CD14-positive monocyte (primary cell): ENCODE data around the gene NRIP2. TPM values are rescaled to one million over a fixed set of nuclear protein-coding genes. Genes with fewer than 3 reads are reported as not detected.

Experiments used
- DNase-seq, 3 donors: peaks; one replicate each; pipeline ENCODE4 v3.0.0-alpha.2; 2011 to 2022
- H2AFZ ChIP-seq: 2 replicates; pipeline ENCODE4 v1.6.0; 2012; ENCODE audit warnings: mild to moderate bottlenecking, low read depth, low read length, inconsistent platforms; ENCODE audit not compliant: insufficient read depth, poor library complexity, severe bottlenecking
- H3K27ac ChIP-seq, 2 donors: 1 replicate in 1 of 2; 2 replicates in 1 of 2; pipeline ENCODE4 v1.5.1; 2012 to 2013; ENCODE audit warnings: low read length in 2 of 2, control low read depth in 1 of 2, inconsistent platforms in 1 of 2, low read depth in 1 of 2, mild to moderate bottlenecking in 1 of 2
- H3K27me3 ChIP-seq, 2 donors: one replicate each; pipeline versions ENCODE4 v1.6.0 to v1.6.1; 2011 to 2013; ENCODE audit warnings: low read length in 2 of 2; ENCODE audit not compliant: control insufficient read depth in 2 of 2, insufficient read depth in 2 of 2
- H3K36me3 ChIP-seq, 2 donors: replicated peaks in 1 of 2; 1 replicate in 1 of 2; 2 replicates in 1 of 2; pipeline versions ENCODE4 v1.5.1 to v1.6.1; 2012 to 2013; ENCODE audit warnings: low read length in 2 of 2, control low read depth in 1 of 2, inconsistent platforms in 1 of 2, mild to moderate bottlenecking in 1 of 2; ENCODE audit not compliant: insufficient read depth in 2 of 2, control insufficient read depth in 1 of 2
- H3K4me1 ChIP-seq, 2 donors: 1 replicate in 1 of 2; 2 replicates in 1 of 2; pipeline versions ENCODE4 v1.5.1 to v1.6.1; 2012 to 2013; ENCODE audit warnings: low read length in 2 of 2, control low read depth in 1 of 2, inconsistent platforms in 1 of 2, mild to moderate bottlenecking in 1 of 2, moderate library complexity in 1 of 2; ENCODE audit not compliant: insufficient read depth in 2 of 2, control insufficient read depth in 1 of 2
- H3K4me2 ChIP-seq: replicated peaks from 2 replicates; pipeline ENCODE3; 2012; ENCODE audit warnings: low read length, moderate library complexity, mild to moderate bottlenecking; ENCODE audit not compliant: poor library complexity, severe bottlenecking; ENCODE audit errors: extremely low read depth
- H3K4me3 ChIP-seq, 3 experiments: fragments of 200-600 bp in 1 of 3; sonication (generic) in 1 of 3; replicated peaks in 1 of 3; 1 replicate in 2 of 3; 2 replicates in 1 of 3; pipeline ENCODE4 v1.5.1; 2011 to 2013; ENCODE audit warnings: low read length in 3 of 3, mild to moderate bottlenecking in 3 of 3, control low read depth in 2 of 3, low read depth in 2 of 3, inconsistent platforms in 1 of 3, moderate library complexity in 1 of 3
- H3K79me2 ChIP-seq: 2 replicates; pipeline ENCODE4 v1.6.0; 2012; ENCODE audit warnings: mild to moderate bottlenecking, control low read depth, inconsistent platforms, low read length, moderate library complexity; ENCODE audit not compliant: insufficient read depth
- H3K9ac ChIP-seq: 2 replicates; pipeline ENCODE4 v1.6.0; 2017; ENCODE audit warnings: low read length, mild to moderate bottlenecking; ENCODE audit not compliant: insufficient read depth, poor library complexity, severe bottlenecking
- H3K9me3 ChIP-seq, 2 donors: replicated peaks in 1 of 2; 1 replicate in 1 of 2; 2 replicates in 1 of 2; pipeline versions ENCODE4 v1.5.1 to v1.6.1; 2012 to 2013; ENCODE audit warnings: low read length in 2 of 2, control low read depth in 1 of 2; ENCODE audit not compliant: control insufficient read depth in 1 of 2, insufficient read depth in 1 of 2
- H4K20me1 ChIP-seq: 2 replicates; pipeline ENCODE4 v1.6.0; 2012; ENCODE audit warnings: mild to moderate bottlenecking, low read length, control low read depth, moderate library complexity; ENCODE audit not compliant: insufficient read depth
- H3K27ac Mint-ChIP-seq, 7 donors: one replicate each; pipeline ENCODE4 v1.8.0; 2020; ENCODE audit warnings: mild to moderate bottlenecking in 7 of 7, mixed read lengths in 7 of 7, moderate library complexity in 6 of 7, inconsistent platforms in 2 of 7
- H3K27me3 Mint-ChIP-seq, 3 donors: one replicate each; pipeline ENCODE4 v1.8.0; 2021 to 2022; ENCODE audit warnings: low read depth in 3 of 3, mild to moderate bottlenecking in 3 of 3, mixed read lengths in 3 of 3, moderate library complexity in 3 of 3, inconsistent platforms in 1 of 3
- H3K36me3 Mint-ChIP-seq, 2 donors: one replicate each; pipeline ENCODE4 v1.8.0; 2020; ENCODE audit warnings: mixed read lengths in 2 of 2, inconsistent platforms in 1 of 2, mild to moderate bottlenecking in 1 of 2
- H3K4me1 Mint-ChIP-seq: one replicate; pipeline ENCODE4 v1.8.0; 2020; ENCODE audit warnings: mild to moderate bottlenecking, mixed read lengths
- H3K4me3 Mint-ChIP-seq, 2 donors: one replicate each; pipeline ENCODE4 v1.8.0; 2020; ENCODE audit warnings: mild to moderate bottlenecking in 2 of 2, mixed read lengths in 2 of 2, moderate library complexity in 1 of 2
- H3K9me3 Mint-ChIP-seq, 7 donors: one replicate each; pipeline ENCODE4 v1.8.0; 2020 to 2022; ENCODE audit warnings: mixed read lengths in 7 of 7, mild to moderate bottlenecking in 6 of 7, moderate library complexity in 6 of 7, inconsistent platforms in 2 of 7
- WGBS: methylation state at CpG from one replicate; pipeline ENCODE4 v1.1.5; 2013; ENCODE audit warnings: missing lambda C conversion rate; ENCODE audit not compliant: insufficient coverage; 5-methylcytosine and 5-hydroxymethylcytosine counted together
- intact Hi-C, 2 donors: fragments of 100-400 bp; cut with micrococcal nuclease; formaldehyde crosslinking; loops; one replicate each; pipeline versions ENCODE4 v1.15.0 to v1.15.1; 2023
- polyA plus RNA-seq, 3 donors: library from polyadenylated mRNA; depleted of rRNA in 1 of 3; unstranded in 2 of 3; stranded (reverse) in 1 of 3; fragments of 300-500 nt in 2 of 3; fragments of >200 nt in 1 of 3; fragmentation: Illumina TruSeq in 2 of 3; gene quantifications; 1 replicate in 2 of 3; 2 replicates in 1 of 3; pipeline ENCODE4 v1.2.3, GENCODE V29; 2012 to 2021
- TF ChIP-seq, protein P1 (sequence below): fragments of 200-600 bp; IDR thresholded peaks from one replicate; pipeline ENCODE4 v1.8.0; 2022; ENCODE audit warnings: antibody characterized with exemption, mild to moderate bottlenecking

Gene NRIP2
- polyA plus RNA-seq, 3 donors = 0.19 to 0.24 TPM; not detected in 1

DNA sequence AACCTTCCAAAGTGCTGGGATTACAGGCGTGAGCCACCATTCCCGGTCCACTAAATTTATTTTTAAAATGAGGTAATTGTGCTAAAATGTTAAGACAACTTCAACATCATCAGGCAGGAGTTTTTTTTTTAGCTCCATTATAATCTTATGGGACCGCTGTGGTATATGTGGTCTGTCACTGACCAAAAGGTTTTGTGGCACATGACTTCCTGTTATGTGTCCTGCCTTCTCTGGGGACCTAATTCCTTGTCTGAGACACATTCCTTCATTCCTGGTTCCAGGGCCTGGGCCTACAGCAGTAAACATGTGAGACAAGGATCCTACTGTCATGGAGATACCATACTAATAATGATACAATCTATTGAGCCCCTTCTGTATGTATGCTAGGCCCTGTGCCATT is 17.1 kb upstream of the NRIP2 start:
- peaks cover 4% of the 10 kb centered on the region for H3K4me1 Mint-ChIP-seq
- Histone ChIP-seq H3K9ac (no peak overlapping the region), H4K20me1 (no peaks in the 10 kb centered on the region), H2AFZ (no peak overlapping the region), H3K36me3 (peaks cover 2 to 8% of the 10 kb centered on the region in 2 donors), H3K9me3 (no peaks in the 10 kb centered on the region), H3K79me2 (no peaks in the 10 kb centered on the region), H3K27ac (no peak overlapping the region), H3K4me1 (no peaks in the 10 kb centered on the region), H3K4me2 (no peak overlapping the region), H3K4me3 (no peak overlapping the region), H3K27me3 (no peaks in the 10 kb centered on the region)
- peaks cover 15 to 27% of the 10 kb centered on the region in 2 donors for H3K36me3 Mint-ChIP-seq
- intact Hi-C loops = loop anchor here (2.0 to 10.0 kb wide), 4 partner anchors 93 to 193 kb away; no protein-coding TSS in a partner anchor
- H3K9me3 Mint-ChIP-seq = peaks cover 0 to 2% (median 0%) of the 10 kb centered on the region in 7 donors
- TF ChIP-seq, protein P1, sequence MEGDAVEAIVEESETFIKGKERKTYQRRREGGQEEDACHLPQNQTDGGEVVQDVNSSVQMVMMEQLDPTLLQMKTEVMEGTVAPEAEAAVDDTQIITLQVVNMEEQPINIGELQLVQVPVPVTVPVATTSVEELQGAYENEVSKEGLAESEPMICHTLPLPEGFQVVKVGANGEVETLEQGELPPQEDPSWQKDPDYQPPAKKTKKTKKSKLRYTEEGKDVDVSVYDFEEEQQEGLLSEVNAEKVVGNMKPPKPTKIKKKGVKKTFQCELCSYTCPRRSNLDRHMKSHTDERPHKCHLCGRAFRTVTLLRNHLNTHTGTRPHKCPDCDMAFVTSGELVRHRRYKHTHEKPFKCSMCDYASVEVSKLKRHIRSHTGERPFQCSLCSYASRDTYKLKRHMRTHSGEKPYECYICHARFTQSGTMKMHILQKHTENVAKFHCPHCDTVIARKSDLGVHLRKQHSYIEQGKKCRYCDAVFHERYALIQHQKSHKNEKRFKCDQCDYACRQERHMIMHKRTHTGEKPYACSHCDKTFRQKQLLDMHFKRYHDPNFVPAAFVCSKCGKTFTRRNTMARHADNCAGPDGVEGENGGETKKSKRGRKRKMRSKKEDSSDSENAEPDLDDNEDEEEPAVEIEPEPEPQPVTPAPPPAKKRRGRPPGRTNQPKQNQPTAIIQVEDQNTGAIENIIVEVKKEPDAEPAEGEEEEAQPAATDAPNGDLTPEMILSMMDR = no peak
- H3K27ac Mint-ChIP-seq = no peak overlapping the region
- WGBS = no CpG with 5 or more reads among the region's 3 CpGs
- no peak overlapping the region for H3K4me3 Mint-ChIP-seq
- H3K27me3 Mint-ChIP-seq = peaks cover 0 to 1% (median 0%) of the 10 kb centered on the region in 3 donors
- no peak for DNase-seq

GRCh38 chr12:2845280-2845679 is 10.4 kb upstream of the NRIP2 start:
- DNase-seq = no peak
- Mint-ChIP-seq H3K27me3 (no peaks in the 10 kb centered on the region), H3K9me3 (no peaks in the 10 kb centered on the region), H3K27ac (no peak overlapping the region), H3K4me1 (no peaks in the 10 kb centered on the region), H3K36me3 (peaks cover 26 to 43% of the 10 kb centered on the region in 2 donors), H3K4me3 (no peak overlapping the region)
- no peak overlapping the region for H3K4me2 ChIP-seq
- H3K27ac ChIP-seq = no peak overlapping the region
- no peaks in the 10 kb centered on the region for H3K79me2 ChIP-seq
- no peaks in the 10 kb centered on the region for H3K9me3 ChIP-seq
- no peak overlapping the region for H2AFZ ChIP-seq
- no peaks in the 10 kb centered on the region for H3K4me1 ChIP-seq
- TF ChIP-seq, protein P1 = no peak
- intact Hi-C loops = no loop called here
- H3K27me3 ChIP-seq = no peaks in the 10 kb centered on the region
- peaks cover 18 to 21% of the 10 kb centered on the region in 2 donors for H3K36me3 ChIP-seq
- H3K9ac ChIP-seq = no peak overlapping the region
- WGBS = 84% methylated on average over 2 of the region's 6 CpGs
- no peaks in the 10 kb centered on the region for H4K20me1 ChIP-seq
- no peak overlapping the region for H3K4me3 ChIP-seq
